ENCODE data around the gene INTS2. TPM values are rescaled to one million over a fixed set of nuclear protein-coding genes. Genes with fewer than 3 reads are reported as not detected.
"Not testable (repeated sequence)": the region's sequence is repeated elsewhere in the genome, so short reads cannot be mapped to it uniquely, and the experiment has no call there.

The INTS2 gene
- total and polyA plus RNA-seq, 4 donors, result 2.4 to 18.5 (median 8.5) TPM

DNA sequence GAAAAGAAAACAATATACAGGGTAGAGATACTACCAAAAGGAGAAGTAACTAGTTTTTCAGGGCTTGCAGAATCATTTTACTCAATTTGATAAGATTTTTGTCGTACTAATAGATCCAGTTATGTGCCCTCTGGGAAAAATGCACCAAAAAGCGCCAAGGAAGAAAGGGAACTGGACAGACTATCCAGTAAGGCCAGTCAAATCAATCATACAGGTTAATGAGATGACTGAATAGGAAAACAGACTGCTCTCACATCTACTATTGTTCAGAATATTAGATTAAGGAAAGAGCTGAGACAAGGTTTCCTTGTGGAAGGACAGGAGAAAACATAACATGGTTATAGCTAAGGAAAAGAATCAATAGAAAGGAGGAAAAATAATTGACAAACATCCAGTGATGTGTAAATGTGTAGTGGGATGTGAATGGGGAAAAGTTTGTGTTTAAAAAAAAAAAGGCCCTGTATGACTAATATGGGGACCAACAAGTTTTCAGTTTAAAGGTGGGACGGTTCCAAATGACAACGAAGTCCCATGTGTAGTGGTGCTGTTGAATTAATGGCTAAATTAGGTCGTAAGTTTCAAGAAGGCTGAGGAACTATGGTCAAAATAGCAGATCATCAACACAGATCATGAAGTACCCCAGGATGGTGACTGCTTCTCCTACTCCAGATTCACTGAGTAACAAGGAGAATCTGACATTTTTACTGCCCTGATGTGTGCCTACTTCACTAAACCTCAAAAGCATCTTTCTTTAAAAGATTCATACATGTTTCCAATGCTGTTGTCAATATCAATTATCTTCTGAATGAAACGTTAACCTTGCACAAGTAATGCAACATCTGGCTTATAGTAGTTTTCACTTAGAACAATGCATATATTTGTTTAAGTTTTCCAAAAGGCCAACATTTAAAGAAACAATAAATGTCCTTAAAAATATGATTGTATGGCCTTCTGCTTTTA, 105.2 kb downstream of the INTS2 start:
- H3K27ac ChIP-seq (ENCODE audit: low read depth in 1 of 2, low read length in 1 of 2), result no peak overlapping the region
- ATAC-seq (ENCODE audit: insufficient read depth, low FRiP score) (no peak), DNase-seq (no peak)
- H3K9ac ChIP-seq (ENCODE audit: insufficient read depth in 1 of 2, low read length in 2 of 2), result no peak overlapping the region
- 80 to 81% methylated on average over 6 of the region's 6 CpGs for WGBS, 2 donors
- H3K4me3 ChIP-seq, result no peak overlapping the region
- TF ChIP-seq, protein P1, sequence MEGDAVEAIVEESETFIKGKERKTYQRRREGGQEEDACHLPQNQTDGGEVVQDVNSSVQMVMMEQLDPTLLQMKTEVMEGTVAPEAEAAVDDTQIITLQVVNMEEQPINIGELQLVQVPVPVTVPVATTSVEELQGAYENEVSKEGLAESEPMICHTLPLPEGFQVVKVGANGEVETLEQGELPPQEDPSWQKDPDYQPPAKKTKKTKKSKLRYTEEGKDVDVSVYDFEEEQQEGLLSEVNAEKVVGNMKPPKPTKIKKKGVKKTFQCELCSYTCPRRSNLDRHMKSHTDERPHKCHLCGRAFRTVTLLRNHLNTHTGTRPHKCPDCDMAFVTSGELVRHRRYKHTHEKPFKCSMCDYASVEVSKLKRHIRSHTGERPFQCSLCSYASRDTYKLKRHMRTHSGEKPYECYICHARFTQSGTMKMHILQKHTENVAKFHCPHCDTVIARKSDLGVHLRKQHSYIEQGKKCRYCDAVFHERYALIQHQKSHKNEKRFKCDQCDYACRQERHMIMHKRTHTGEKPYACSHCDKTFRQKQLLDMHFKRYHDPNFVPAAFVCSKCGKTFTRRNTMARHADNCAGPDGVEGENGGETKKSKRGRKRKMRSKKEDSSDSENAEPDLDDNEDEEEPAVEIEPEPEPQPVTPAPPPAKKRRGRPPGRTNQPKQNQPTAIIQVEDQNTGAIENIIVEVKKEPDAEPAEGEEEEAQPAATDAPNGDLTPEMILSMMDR (IDR thresholded peaks at IDR 0.05; ENCODE audit: control extremely low read depth, extremely low read depth), result no peak
- peaks cover 0 to 3% (median 0%) of the 10 kb centered on the region in 4 donors for H3K9me3 ChIP-seq (ENCODE audit: control insufficient read depth in 4 of 4, insufficient read depth in 3 of 4, low read length in 3 of 4)
- peaks cover 0 to 6% (median 0%) of the 10 kb centered on the region in 4 donors for H3K36me3 ChIP-seq (ENCODE audit: control insufficient read depth in 4 of 4, insufficient read depth in 4 of 4, low read length in 4 of 4)
- no peaks in the 10 kb centered on the region for H3K27me3 ChIP-seq (ENCODE audit: control insufficient read depth in 3 of 3, insufficient read depth in 3 of 3, low read length in 2 of 3)
- no peaks in the 10 kb centered on the region for H3K4me1 ChIP-seq (ENCODE audit: control insufficient read depth in 5 of 5, insufficient read depth in 5 of 5, low read length in 5 of 5)

DNA sequence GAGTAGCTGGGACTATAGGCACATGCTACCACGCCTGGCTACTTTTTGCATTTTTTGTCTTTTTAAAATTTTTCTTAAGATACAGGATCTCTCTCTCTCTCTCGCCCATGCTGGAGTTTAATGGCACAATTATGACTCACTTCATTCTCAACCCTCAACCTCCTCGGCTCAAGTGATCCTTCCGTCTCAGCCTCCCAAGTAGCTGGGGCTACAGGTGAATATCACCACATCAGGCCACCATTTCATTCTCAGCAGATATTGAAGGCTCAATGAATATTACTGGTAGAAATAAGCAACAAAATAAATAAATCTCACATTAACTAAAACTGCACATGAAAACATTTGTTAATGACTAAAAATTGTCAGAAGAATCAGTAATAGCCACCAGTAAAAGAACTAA, 106.1 kb downstream of the INTS2 start:
- Histone ChIP-seq H3K4me3 (no peak overlapping the region), H3K36me3 (ENCODE audit: control insufficient read depth in 4 of 4, insufficient read depth in 4 of 4, low read length in 4 of 4) (no peaks in the 10 kb centered on the region), H3K4me1 (ENCODE audit: control insufficient read depth in 5 of 5, insufficient read depth in 5 of 5, low read length in 5 of 5) (no peaks in the 10 kb centered on the region), H3K27me3 (ENCODE audit: control insufficient read depth in 3 of 3, insufficient read depth in 3 of 3, low read length in 2 of 3) (no peaks in the 10 kb centered on the region), H3K9ac (ENCODE audit: insufficient read depth in 1 of 2, low read length in 2 of 2) (no peak overlapping the region), H3K27ac (ENCODE audit: low read depth in 1 of 2, low read length in 1 of 2) (no peak overlapping the region), H3K9me3 (ENCODE audit: control insufficient read depth in 4 of 4, insufficient read depth in 3 of 4, low read length in 3 of 4) (peaks cover 0 to 3% (median 0%) of the 10 kb centered on the region in 4 donors)
- DNase-seq (no peak), ATAC-seq (ENCODE audit: insufficient read depth, low FRiP score) (no peak)
- TF ChIP-seq, protein P1 (IDR thresholded peaks at IDR 0.05; ENCODE audit: control extremely low read depth, extremely low read depth), result no peak
- WGBS, 2 donors, result 97 to 99% methylated on average over 4 of the region's 4 CpGs

DNA sequence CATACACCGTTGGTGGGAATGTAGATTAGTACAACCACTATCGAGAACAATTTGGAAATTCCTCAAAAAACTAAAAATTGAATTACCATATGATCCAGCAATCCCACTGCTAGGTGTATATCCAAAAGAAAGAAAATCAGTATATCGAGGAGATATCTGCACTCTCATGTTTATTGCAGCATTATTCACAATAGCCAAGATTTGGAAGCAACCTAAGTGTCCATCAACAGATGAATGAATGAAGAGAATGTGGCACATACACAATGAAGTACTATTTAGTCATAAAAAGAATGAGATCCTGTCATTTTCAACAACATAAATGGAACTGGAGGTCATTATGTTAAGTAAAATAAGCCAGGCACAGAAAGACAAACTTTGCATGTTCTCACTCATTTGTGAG, 108.5 kb downstream of the INTS2 start:
- not testable (repeated sequence) for H3K9me3 ChIP-seq (ENCODE audit: control insufficient read depth in 4 of 4, insufficient read depth in 3 of 4, low read length in 3 of 4); H3K4me3 ChIP-seq; H3K4me1 ChIP-seq (ENCODE audit: control insufficient read depth in 5 of 5, insufficient read depth in 5 of 5, low read length in 5 of 5); H3K27ac ChIP-seq (ENCODE audit: low read depth in 1 of 2, low read length in 1 of 2); H3K27me3 ChIP-seq (ENCODE audit: control insufficient read depth in 3 of 3, insufficient read depth in 3 of 3, low read length in 2 of 3); DNase-seq; H3K9ac ChIP-seq (ENCODE audit: insufficient read depth in 1 of 2, low read length in 2 of 2); ATAC-seq (ENCODE audit: insufficient read depth, low FRiP score); H3K36me3 ChIP-seq (ENCODE audit: control insufficient read depth in 4 of 4, insufficient read depth in 4 of 4, low read length in 4 of 4)
- 96 to 99% methylated on average over 3 of the region's 3 CpGs for WGBS, 2 donors

DNA sequence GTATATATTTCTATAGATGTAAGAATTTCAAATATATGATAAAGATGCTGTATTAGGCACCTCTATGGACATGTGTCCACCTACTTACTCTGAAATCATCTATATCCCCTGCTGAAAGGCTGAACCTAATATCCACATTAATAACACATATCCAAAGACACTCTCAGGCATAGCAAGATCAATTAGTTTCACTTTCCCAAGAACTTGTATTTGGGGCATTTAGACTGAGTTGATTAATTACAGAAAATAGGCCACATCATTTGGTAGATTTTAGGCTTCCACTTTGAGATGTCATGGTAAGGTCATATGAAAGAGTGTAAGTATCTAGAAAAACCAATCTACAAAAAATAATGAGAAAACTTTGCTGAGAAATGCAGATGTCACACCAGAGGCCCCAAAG, 109.6 kb downstream of the INTS2 start:
- Histone ChIP-seq H3K9me3 (ENCODE audit: control insufficient read depth in 4 of 4, insufficient read depth in 3 of 4, low read length in 3 of 4) (no peaks in the 10 kb centered on the region), H3K27me3 (ENCODE audit: control insufficient read depth in 3 of 3, insufficient read depth in 3 of 3, low read length in 2 of 3) (no peaks in the 10 kb centered on the region), H3K27ac (ENCODE audit: low read depth in 1 of 2, low read length in 1 of 2) (no peak overlapping the region), H3K4me3 (no peak overlapping the region), H3K4me1 (ENCODE audit: control insufficient read depth in 5 of 5, insufficient read depth in 5 of 5, low read length in 5 of 5) (no peaks in the 10 kb centered on the region), H3K9ac (ENCODE audit: insufficient read depth in 1 of 2, low read length in 2 of 2) (no peak overlapping the region), H3K36me3 (ENCODE audit: control insufficient read depth in 4 of 4, insufficient read depth in 4 of 4, low read length in 4 of 4) (no peaks in the 10 kb centered on the region)
- ATAC-seq (ENCODE audit: insufficient read depth, low FRiP score) (no peak), DNase-seq (no peak)
- TF ChIP-seq, protein P1 (IDR thresholded peaks at IDR 0.05; ENCODE audit: control extremely low read depth, extremely low read depth), result no peak

Data from lung (tissue), 12 donors.